NCI-H526 treated with DMSO at 0.1 percent for 48 hours (cell line): ENCODE data around the gene HK1.
"Not testable (repeated sequence)": the region's sequence is repeated elsewhere in the genome, so short reads cannot be mapped to it uniquely, and the experiment has no call there.

Experiments
- DNase-seq: peaks from one replicate; lab custom pipeline; 2025; lab: John Stamatoyannopoulos, UW

Gene HK1

GRCh38 chr10:69312528-69312927 is 34.2 kb downstream of the HK1 start:
- no peak for DNase-seq

GRCh38 chr10:69315100-69315542 is 36.8 kb downstream of the HK1 start:
- DNase-seq, result no peak

- no peak for DNase-seq
Observed at GRCh38 chr10:69315610-69316312, 37.5 kb downstream of the HK1 start.

- no peak for DNase-seq
Observed at GRCh38 chr10:69316313-69317059, 38.2 kb downstream of the HK1 start.

GRCh38 chr10:69317175-69317604 is 38.9 kb downstream of the HK1 start:
- no peak for DNase-seq

- no peak for DNase-seq
Observed at GRCh38 chr10:69317626-69318105, 39.4 kb downstream of the HK1 start.

GRCh38 chr10:69318106-69318866 is 40.0 kb downstream of the HK1 start:
- DNase-seq, result peak; percentile 49

- DNase-seq, result no peak
Observed at GRCh38 chr10:69318867-69319727, 40.8 kb downstream of the HK1 start.

- DNase-seq, result no peak
Observed at GRCh38 chr10:69319841-69320316, 41.6 kb downstream of the HK1 start.

- no peak for DNase-seq
Observed at GRCh38 chr10:69320521-69320920, 42.2 kb downstream of the HK1 start.

GRCh38 chr10:69321039-69321715 is 42.9 kb downstream of the HK1 start:
- no peak for DNase-seq

GRCh38 chr10:69321865-69322264 is 43.6 kb downstream of the HK1 start:
- no peak for DNase-seq

GRCh38 chr10:69322346-69322745 is 44.0 kb downstream of the HK1 start:
- not testable (repeated sequence) for DNase-seq

GRCh38 chr10:69323622-69324021 is 45.3 kb downstream of the HK1 start:
- DNase-seq, result no peak

- no peak for DNase-seq
Observed at GRCh38 chr10:69324583-69324982, 46.3 kb downstream of the HK1 start.

- not testable (repeated sequence) for DNase-seq
Observed at GRCh38 chr10:69325637-69326523, 47.6 kb downstream of the HK1 start.

GRCh38 chr10:69326692-69327091 is 48.4 kb downstream of the HK1 start:
- no peak for DNase-seq

GRCh38 chr10:69327463-69328379 is 49.4 kb downstream of the HK1 start:
- peak; percentile 42 for DNase-seq

GRCh38 chr10:69328380-69328735 is 50.1 kb downstream of the HK1 start:
- DNase-seq, result no peak
